Astrocyte (in vitro differentiated cells and primary cell): ENCODE results near the gene GRM7. TPM values are rescaled to one million over a fixed set of nuclear protein-coding genes. Genes with fewer than 3 reads are reported as not detected.

Experiments
- DNase-seq: peaks from one replicate; pipeline ENCODE4 v3.0.0-alpha.2; 2010; ENCODE audit warnings: low read depth
- FAIRE-seq: peaks from 2 replicates; lab custom pipeline; 2011; peaks lifted over from hg19 to GRCh38; lab: Jason Lieb, UNC
- H2AFZ ChIP-seq: 2 replicates; pipeline ENCODE4 v1.6.0; 2012; ENCODE audit warnings: low read depth, low read length, inconsistent platforms
- H3K27ac ChIP-seq: 2 replicates; pipeline ENCODE4 v1.5.1; 2011; ENCODE audit warnings: low read depth, low read length, inconsistent platforms
- H3K27me3 ChIP-seq: 2 replicates; pipeline ENCODE4 v1.6.0; 2011; ENCODE audit warnings: low read length, inconsistent platforms; ENCODE audit not compliant: insufficient read depth
- H3K36me3 ChIP-seq: 2 replicates; pipeline ENCODE4 v1.5.1; 2011; ENCODE audit warnings: low read length, inconsistent platforms; ENCODE audit not compliant: insufficient read depth
- H3K4me1 ChIP-seq: 2 replicates; pipeline ENCODE4 v1.5.1; 2011; ENCODE audit warnings: low read length, inconsistent platforms; ENCODE audit not compliant: insufficient read depth
- H3K4me2 ChIP-seq: 2 replicates; pipeline ENCODE4 v1.6.0; 2012; ENCODE audit warnings: low read length, inconsistent platforms
- H3K4me3 ChIP-seq: 2 replicates; pipeline ENCODE4 v1.5.1; 2011; ENCODE audit warnings: low read depth, mild to moderate bottlenecking, low read length, inconsistent platforms; ENCODE audit not compliant: insufficient read depth
- H3K79me2 ChIP-seq: 2 replicates; pipeline ENCODE4 v1.6.0; 2012; ENCODE audit warnings: mild to moderate bottlenecking, low read length, inconsistent platforms; ENCODE audit not compliant: insufficient read depth
- H3K9ac ChIP-seq: 2 replicates; pipeline ENCODE4 v1.6.0; 2012; ENCODE audit warnings: mild to moderate bottlenecking, low read length, inconsistent platforms
- H3K9me3 ChIP-seq: 2 replicates; pipeline ENCODE4 v1.5.1; 2012; ENCODE audit warnings: low read depth, mild to moderate bottlenecking, low read length, inconsistent platforms; ENCODE audit not compliant: insufficient read depth
- H4K20me1 ChIP-seq: 2 replicates; pipeline ENCODE4 v1.6.0; 2012; ENCODE audit warnings: low read length, inconsistent platforms; ENCODE audit not compliant: insufficient read depth
- H3K27ac Mint-ChIP-seq: one replicate; pipeline ENCODE4 v1.8.0; 2021; ENCODE audit warnings: mild to moderate bottlenecking, mixed read lengths; ENCODE audit not compliant: unreplicated experiment
- H3K27me3 Mint-ChIP-seq: one replicate; pipeline ENCODE4 v1.8.0; 2021; ENCODE audit warnings: low read depth, mixed read lengths; ENCODE audit not compliant: unreplicated experiment
- H3K36me3 Mint-ChIP-seq: one replicate; pipeline ENCODE4 v1.8.0; 2021; ENCODE audit warnings: low read depth, mixed read lengths; ENCODE audit not compliant: unreplicated experiment
- H3K4me1 Mint-ChIP-seq: one replicate; pipeline ENCODE4 v1.8.0; 2021; ENCODE audit warnings: low read depth, mixed read lengths; ENCODE audit not compliant: unreplicated experiment
- H3K4me3 Mint-ChIP-seq: one replicate; pipeline ENCODE4 v1.8.0; 2021; ENCODE audit warnings: mild to moderate bottlenecking, moderate library complexity, mixed read lengths; ENCODE audit not compliant: unreplicated experiment
- H3K9me3 Mint-ChIP-seq: one replicate; pipeline ENCODE4 v1.8.0; 2021; ENCODE audit warnings: mild to moderate bottlenecking, mixed read lengths; ENCODE audit not compliant: unreplicated experiment
- EZH2 ChIP-seq: IDR thresholded peaks from 2 replicates; pipeline ENCODE4 v1.6.1; 2012; ENCODE audit warnings: mild to moderate bottlenecking, low read length, inconsistent platforms; ENCODE audit not compliant: insufficient read depth
- total RNA-seq: library from RNA; stranded (reverse); gene quantifications from 2 replicates; pipeline ENCODE4 v1.2.1, GENCODE V29; 2021
- TF ChIP-seq, protein P1 (sequence below): IDR thresholded peaks from 2 replicates; pipeline ENCODE4 v1.5.1; 2011; ENCODE audit warnings: low read depth, mild to moderate bottlenecking, inconsistent platforms, low read length, moderate library complexity; ENCODE audit not compliant: insufficient read depth

GRM7 gene
- total RNA-seq, 1 donor from 2014 or later = not detected

DNA sequence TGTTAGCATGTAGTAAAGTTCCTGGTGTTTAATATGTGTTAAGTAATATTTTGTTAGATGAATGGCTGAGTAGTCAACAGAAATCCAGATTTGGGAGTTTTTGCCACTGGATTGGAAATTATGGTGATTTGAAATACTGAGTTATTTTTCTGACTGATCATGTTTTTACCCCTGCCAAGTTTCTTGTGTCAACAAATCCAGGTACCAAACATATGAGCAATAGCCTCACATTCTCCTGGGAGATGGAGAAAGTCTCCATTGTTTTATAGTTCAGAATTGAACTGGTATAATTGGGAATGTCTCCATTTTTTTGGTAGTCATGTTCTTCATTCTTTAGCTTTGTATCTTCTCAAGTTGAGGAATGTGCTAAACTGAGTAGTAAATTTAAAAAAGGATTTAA, 873.5 kb downstream of the GRM7 start:
- H3K4me2 ChIP-seq = no peak overlapping the region

DNA sequence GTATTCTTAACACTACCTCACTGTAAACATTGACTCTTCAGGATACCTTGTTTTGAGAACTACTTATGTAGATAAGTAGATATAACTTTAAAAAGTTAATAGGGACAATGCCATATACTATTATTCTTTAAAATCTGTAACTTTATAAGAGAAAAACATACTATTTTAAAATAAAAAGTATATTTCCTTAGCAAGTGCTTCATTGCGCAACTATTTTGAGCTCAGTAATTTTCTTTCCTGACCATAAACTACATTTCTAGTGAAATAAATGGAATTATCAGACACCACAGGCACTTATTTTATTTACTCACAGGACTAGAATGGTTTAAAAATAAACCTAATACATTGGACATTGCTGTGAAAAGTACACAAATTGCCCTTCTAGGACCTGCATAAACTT, 876.3 kb downstream of the GRM7 start:
- H3K4me3 ChIP-seq = no peak overlapping the region
- FAIRE-seq (no peak), DNase-seq (no peak)
- H3K27ac Mint-ChIP-seq = no peak overlapping the region
- H3K4me3 Mint-ChIP-seq = no peak overlapping the region
- no peaks in the 10 kb centered on the region for H3K27me3 ChIP-seq
- H3K36me3 ChIP-seq = no peaks in the 10 kb centered on the region
- no peak overlapping the region for H3K4me2 ChIP-seq
- no peaks in the 10 kb centered on the region for H3K36me3 Mint-ChIP-seq
- no peaks in the 10 kb centered on the region for H3K9me3 ChIP-seq
- H2AFZ ChIP-seq = no peak overlapping the region
- H3K27me3 Mint-ChIP-seq = no peaks in the 10 kb centered on the region
- no peak overlapping the region for H3K9ac ChIP-seq
- no peak overlapping the region for H3K27ac ChIP-seq
- H4K20me1 ChIP-seq = no peaks in the 10 kb centered on the region
- TF ChIP-seq EZH2 = no peak
- TF ChIP-seq, protein P1, sequence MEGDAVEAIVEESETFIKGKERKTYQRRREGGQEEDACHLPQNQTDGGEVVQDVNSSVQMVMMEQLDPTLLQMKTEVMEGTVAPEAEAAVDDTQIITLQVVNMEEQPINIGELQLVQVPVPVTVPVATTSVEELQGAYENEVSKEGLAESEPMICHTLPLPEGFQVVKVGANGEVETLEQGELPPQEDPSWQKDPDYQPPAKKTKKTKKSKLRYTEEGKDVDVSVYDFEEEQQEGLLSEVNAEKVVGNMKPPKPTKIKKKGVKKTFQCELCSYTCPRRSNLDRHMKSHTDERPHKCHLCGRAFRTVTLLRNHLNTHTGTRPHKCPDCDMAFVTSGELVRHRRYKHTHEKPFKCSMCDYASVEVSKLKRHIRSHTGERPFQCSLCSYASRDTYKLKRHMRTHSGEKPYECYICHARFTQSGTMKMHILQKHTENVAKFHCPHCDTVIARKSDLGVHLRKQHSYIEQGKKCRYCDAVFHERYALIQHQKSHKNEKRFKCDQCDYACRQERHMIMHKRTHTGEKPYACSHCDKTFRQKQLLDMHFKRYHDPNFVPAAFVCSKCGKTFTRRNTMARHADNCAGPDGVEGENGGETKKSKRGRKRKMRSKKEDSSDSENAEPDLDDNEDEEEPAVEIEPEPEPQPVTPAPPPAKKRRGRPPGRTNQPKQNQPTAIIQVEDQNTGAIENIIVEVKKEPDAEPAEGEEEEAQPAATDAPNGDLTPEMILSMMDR = no peak
- H3K79me2 ChIP-seq = no peaks in the 10 kb centered on the region
- H3K4me1 Mint-ChIP-seq = no peaks in the 10 kb centered on the region
- H3K4me1 ChIP-seq = no peaks in the 10 kb centered on the region
- no peaks in the 10 kb centered on the region for H3K9me3 Mint-ChIP-seq

More for the DNA sequence above, 873.5 kb downstream of the GRM7 start:
- H3K4me1 Mint-ChIP-seq = no peaks in the 10 kb centered on the region
- Histone ChIP-seq H3K36me3 (no peaks in the 10 kb centered on the region), H4K20me1 (no peaks in the 10 kb centered on the region), H3K4me3 (no peak overlapping the region), H3K9me3 (no peaks in the 10 kb centered on the region), H3K4me1 (no peaks in the 10 kb centered on the region), H3K79me2 (no peaks in the 10 kb centered on the region), H3K9ac (no peak overlapping the region), H3K27me3 (no peaks in the 10 kb centered on the region), H3K27ac (no peak overlapping the region), H2AFZ (no peak overlapping the region)
- no peaks in the 10 kb centered on the region for H3K27me3 Mint-ChIP-seq
- DNase-seq = peak; percentile 49
- no peak for FAIRE-seq
- TF ChIP-seq, protein P1 = no peak
- TF ChIP-seq EZH2 = no peak
- H3K27ac Mint-ChIP-seq = no peak overlapping the region
- no peaks in the 10 kb centered on the region for H3K9me3 Mint-ChIP-seq
- no peak overlapping the region for H3K4me3 Mint-ChIP-seq
- H3K36me3 Mint-ChIP-seq = no peaks in the 10 kb centered on the region

DNA sequence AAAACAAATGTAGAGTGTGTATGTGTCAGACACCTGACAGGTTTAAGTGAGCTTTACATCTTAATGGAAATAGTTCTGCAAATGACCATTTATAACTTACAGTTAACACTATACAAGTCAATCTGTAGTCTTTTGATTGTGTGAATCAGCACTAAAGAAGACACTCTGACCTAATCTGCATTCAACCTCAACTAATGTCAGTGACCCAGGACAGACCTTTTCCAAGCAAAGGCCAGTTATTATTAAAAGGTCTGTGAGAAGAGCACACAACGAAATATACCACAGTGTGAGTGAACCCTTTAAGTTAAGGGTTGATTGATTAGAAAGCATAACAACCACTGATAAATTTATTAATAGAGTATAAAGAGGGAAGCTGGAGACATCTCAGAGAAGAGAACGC, 878.8 kb downstream of the GRM7 start:
- Mint-ChIP-seq H3K27me3 (peaks cover 2% of the 10 kb centered on the region), H3K4me1 (no peaks in the 10 kb centered on the region), H3K4me3 (no peak overlapping the region), H3K27ac (no peak overlapping the region), H3K36me3 (no peaks in the 10 kb centered on the region), H3K9me3 (no peaks in the 10 kb centered on the region)
- Histone ChIP-seq H3K4me3 (no peak overlapping the region), H3K9ac (no peak overlapping the region), H3K36me3 (no peaks in the 10 kb centered on the region), H3K4me1 (no peaks in the 10 kb centered on the region), H3K4me2 (no peak overlapping the region), H3K9me3 (no peaks in the 10 kb centered on the region), H2AFZ (no peak overlapping the region), H3K79me2 (no peaks in the 10 kb centered on the region), H3K27me3 (no peaks in the 10 kb centered on the region), H4K20me1 (no peaks in the 10 kb centered on the region), H3K27ac (no peak overlapping the region)
- FAIRE-seq = no peak
- TF ChIP-seq EZH2 = no peak
- TF ChIP-seq, protein P1 = no peak
- DNase-seq = no peak
